ENCODE results near the gene STK10. TPM values are rescaled to one million over a fixed set of nuclear protein-coding genes. Genes with fewer than 3 reads are reported as not detected.

STK10 gene
- polyA plus RNA-seq, 1 donor (not counting 4 experiments of a cell fraction or from before 2014, with no cell fraction given): 19.8 TPM

- DNase-seq (ENCODE audit: low read depth, low spot score): no peak
- no peaks in the 10 kb centered on the region for H3K9me1 ChIP-seq (ENCODE audit: control insufficient read depth, extremely low read depth, insufficient read depth, low read length)
- H3K79me2 ChIP-seq (ENCODE audit: control insufficient read depth, insufficient read depth, low read length): peaks cover 86% of the 10 kb centered on the region
- H3K27me3 ChIP-seq (ENCODE audit: control insufficient read depth, extremely low read depth, insufficient read depth, low read length): no peaks in the 10 kb centered on the region
- no peak for FAIRE-seq
- no peak overlapping the region for H3K4me3 ChIP-seq (ENCODE audit: control insufficient read depth in 2 of 3, extremely low read depth in 1 of 3, insufficient read depth in 2 of 3, low read depth in 1 of 3, low read length in 3 of 3)
- dilution Hi-C loops (cut with MboI; ENCODE audit: extremely low pct_ligation_motif_present, low sequenced_read_pairs): no loop called here
- H2AFZ ChIP-seq (ENCODE audit: control insufficient read depth, low read length): no peak overlapping the region
- no peaks in the 10 kb centered on the region for H3K36me3 ChIP-seq (ENCODE audit: control insufficient read depth in 2 of 2, extremely low read depth in 1 of 2, insufficient read depth in 2 of 2, low read length in 2 of 2)
- peaks cover 35% of the 10 kb centered on the region for H3K4me1 ChIP-seq (ENCODE audit: control insufficient read depth, extremely low read depth, insufficient read depth, low read length)
- TF ChIP-seq, protein P1, sequence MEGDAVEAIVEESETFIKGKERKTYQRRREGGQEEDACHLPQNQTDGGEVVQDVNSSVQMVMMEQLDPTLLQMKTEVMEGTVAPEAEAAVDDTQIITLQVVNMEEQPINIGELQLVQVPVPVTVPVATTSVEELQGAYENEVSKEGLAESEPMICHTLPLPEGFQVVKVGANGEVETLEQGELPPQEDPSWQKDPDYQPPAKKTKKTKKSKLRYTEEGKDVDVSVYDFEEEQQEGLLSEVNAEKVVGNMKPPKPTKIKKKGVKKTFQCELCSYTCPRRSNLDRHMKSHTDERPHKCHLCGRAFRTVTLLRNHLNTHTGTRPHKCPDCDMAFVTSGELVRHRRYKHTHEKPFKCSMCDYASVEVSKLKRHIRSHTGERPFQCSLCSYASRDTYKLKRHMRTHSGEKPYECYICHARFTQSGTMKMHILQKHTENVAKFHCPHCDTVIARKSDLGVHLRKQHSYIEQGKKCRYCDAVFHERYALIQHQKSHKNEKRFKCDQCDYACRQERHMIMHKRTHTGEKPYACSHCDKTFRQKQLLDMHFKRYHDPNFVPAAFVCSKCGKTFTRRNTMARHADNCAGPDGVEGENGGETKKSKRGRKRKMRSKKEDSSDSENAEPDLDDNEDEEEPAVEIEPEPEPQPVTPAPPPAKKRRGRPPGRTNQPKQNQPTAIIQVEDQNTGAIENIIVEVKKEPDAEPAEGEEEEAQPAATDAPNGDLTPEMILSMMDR (optimal IDR thresholded peaks at IDR 0.05 in 1 of 3, IDR thresholded peaks at IDR 0.05 in 1 of 3, conservative IDR thresholded peaks at IDR 0.05 in 1 of 3; ENCODE audit: extremely low read depth in 1 of 3, insufficient read depth in 2 of 3, low read length in 3 of 3): no peak
- TF ChIP-seq EZH2 (IDR thresholded peaks at IDR 0.05; ENCODE audit: low read length): no peak
- no peak overlapping the region for H3K27ac ChIP-seq (ENCODE audit: control insufficient read depth, insufficient read depth, low read length)
- no peaks in the 10 kb centered on the region for H3K9me3 ChIP-seq (ENCODE audit: control insufficient read depth, low read depth, low read length)
- peaks cover 3% of the 10 kb centered on the region for H4K20me1 ChIP-seq (ENCODE audit: control insufficient read depth, extremely low read depth, insufficient read depth, low read length)
- no peak overlapping the region for H3K9ac ChIP-seq (ENCODE audit: control insufficient read depth, extremely low read depth, insufficient read depth, low read length)
- H3K4me2 ChIP-seq (ENCODE audit: control insufficient read depth, extremely low read depth, insufficient read depth, low read depth, low read length): peak overlapping the region; percentile 24
Measured at GRCh38 chr5:172002840-172003512, 185.0 kb downstream of the STK10 start.

- Histone ChIP-seq H3K4me3 (ENCODE audit: control insufficient read depth in 2 of 3, extremely low read depth in 1 of 3, insufficient read depth in 2 of 3, low read depth in 1 of 3, low read length in 3 of 3) (no peak overlapping the region), H2AFZ (ENCODE audit: control insufficient read depth, low read length) (no peak overlapping the region), H3K9me1 (ENCODE audit: control insufficient read depth, extremely low read depth, insufficient read depth, low read length) (no peaks in the 10 kb centered on the region), H3K9ac (ENCODE audit: control insufficient read depth, extremely low read depth, insufficient read depth, low read length) (no peak overlapping the region), H3K4me1 (ENCODE audit: control insufficient read depth, extremely low read depth, insufficient read depth, low read length) (peaks cover 35% of the 10 kb centered on the region), H3K27me3 (ENCODE audit: control insufficient read depth, extremely low read depth, insufficient read depth, low read length) (no peaks in the 10 kb centered on the region), H3K4me2 (ENCODE audit: control insufficient read depth, extremely low read depth, insufficient read depth, low read depth, low read length) (no peak overlapping the region), H3K27ac (ENCODE audit: control insufficient read depth, insufficient read depth, low read length) (no peak overlapping the region), H4K20me1 (ENCODE audit: control insufficient read depth, extremely low read depth, insufficient read depth, low read length) (peaks cover 3% of the 10 kb centered on the region), H3K79me2 (ENCODE audit: control insufficient read depth, insufficient read depth, low read length) (peaks cover 92% of the 10 kb centered on the region), H3K36me3 (ENCODE audit: control insufficient read depth in 2 of 2, extremely low read depth in 1 of 2, insufficient read depth in 2 of 2, low read length in 2 of 2) (no peaks in the 10 kb centered on the region), H3K9me3 (ENCODE audit: control insufficient read depth, low read depth, low read length) (no peaks in the 10 kb centered on the region)
- dilution Hi-C loops (cut with MboI; ENCODE audit: extremely low pct_ligation_motif_present, low sequenced_read_pairs): no loop called here
- TF ChIP-seq, protein P1 (optimal IDR thresholded peaks at IDR 0.05 in 1 of 3, IDR thresholded peaks at IDR 0.05 in 1 of 3, conservative IDR thresholded peaks at IDR 0.05 in 1 of 3; ENCODE audit: extremely low read depth in 1 of 3, insufficient read depth in 2 of 3, low read length in 3 of 3): peak; percentile 46 to 54 (median 49)
- TF ChIP-seq EZH2 (IDR thresholded peaks at IDR 0.05; ENCODE audit: low read length): no peak
- DNase-seq (ENCODE audit: low read depth, low spot score) (no peak), FAIRE-seq (no peak)
Measured at GRCh38 chr5:172002310-172002709, 185.7 kb downstream of the STK10 start.
